Type B pancreatic cell (in vitro differentiated cells): ENCODE data around the gene STX8. TPM values are rescaled to one million over a fixed set of nuclear protein-coding genes. Genes with fewer than 3 reads are reported as not detected.
A peak's percentile ranks its signal among the peaks of the same experiment; 100 is the strongest.

Source experiments
- DNase-seq: peaks from one replicate; pipeline ENCODE4 v3.0.0; 2021; ENCODE audit warnings: mixed read lengths; ENCODE audit not compliant: unreplicated experiment; ENCODE audit errors: extremely low spot score
- H3K27ac Mint-ChIP-seq: 2 replicates; pipeline ENCODE4 v1.8.0; 2021; ENCODE audit warnings: mild to moderate bottlenecking, mixed read lengths
- H3K27me3 Mint-ChIP-seq: 2 replicates; pipeline ENCODE4 v1.8.0; 2021; ENCODE audit warnings: mixed read lengths
- H3K36me3 Mint-ChIP-seq: 2 replicates; pipeline ENCODE4 v1.8.0; 2021; ENCODE audit warnings: mixed read lengths
- H3K4me1 Mint-ChIP-seq: one replicate; pipeline ENCODE4 v1.8.0; 2021; ENCODE audit warnings: mixed read lengths; ENCODE audit not compliant: unreplicated experiment
- H3K4me3 Mint-ChIP-seq: 2 replicates; pipeline ENCODE4 v1.8.0; 2021; ENCODE audit warnings: mild to moderate bottlenecking, mixed read lengths
- H3K9me3 Mint-ChIP-seq: 2 replicates; pipeline ENCODE4 v1.8.0; 2021; ENCODE audit warnings: mixed read lengths
- total RNA-seq: library from RNA; stranded (reverse); gene quantifications from 2 replicates; pipeline ENCODE4 v1.2.1, GENCODE V29; 2021; ENCODE audit warnings: low replicate concordance
- TF ChIP-seq, protein P1 (sequence below): fragments of 200-600 bp; sonication (generic); conservative IDR thresholded peaks from 2 replicates; pipeline ENCODE4 v1.5.0; 2021; ENCODE audit warnings: antibody characterized with exemption, mild to moderate bottlenecking

Gene STX8
- total RNA-seq, 1 donor from 2014 or later: 59.3 TPM

- peaks cover 5% of the 10 kb centered on the region for H3K4me1 Mint-ChIP-seq
- H3K36me3 Mint-ChIP-seq: no peaks in the 10 kb centered on the region
- TF ChIP-seq, protein P1, sequence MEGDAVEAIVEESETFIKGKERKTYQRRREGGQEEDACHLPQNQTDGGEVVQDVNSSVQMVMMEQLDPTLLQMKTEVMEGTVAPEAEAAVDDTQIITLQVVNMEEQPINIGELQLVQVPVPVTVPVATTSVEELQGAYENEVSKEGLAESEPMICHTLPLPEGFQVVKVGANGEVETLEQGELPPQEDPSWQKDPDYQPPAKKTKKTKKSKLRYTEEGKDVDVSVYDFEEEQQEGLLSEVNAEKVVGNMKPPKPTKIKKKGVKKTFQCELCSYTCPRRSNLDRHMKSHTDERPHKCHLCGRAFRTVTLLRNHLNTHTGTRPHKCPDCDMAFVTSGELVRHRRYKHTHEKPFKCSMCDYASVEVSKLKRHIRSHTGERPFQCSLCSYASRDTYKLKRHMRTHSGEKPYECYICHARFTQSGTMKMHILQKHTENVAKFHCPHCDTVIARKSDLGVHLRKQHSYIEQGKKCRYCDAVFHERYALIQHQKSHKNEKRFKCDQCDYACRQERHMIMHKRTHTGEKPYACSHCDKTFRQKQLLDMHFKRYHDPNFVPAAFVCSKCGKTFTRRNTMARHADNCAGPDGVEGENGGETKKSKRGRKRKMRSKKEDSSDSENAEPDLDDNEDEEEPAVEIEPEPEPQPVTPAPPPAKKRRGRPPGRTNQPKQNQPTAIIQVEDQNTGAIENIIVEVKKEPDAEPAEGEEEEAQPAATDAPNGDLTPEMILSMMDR: no peak
- H3K27ac Mint-ChIP-seq: no peak overlapping the region
- no peaks in the 10 kb centered on the region for H3K27me3 Mint-ChIP-seq
- no peak for DNase-seq
- no peak overlapping the region for H3K4me3 Mint-ChIP-seq
- H3K9me3 Mint-ChIP-seq: no peaks in the 10 kb centered on the region
Measured at GRCh38 chr17:9472541-9472940, 103.1 kb downstream of the STX8 start.

DNA sequence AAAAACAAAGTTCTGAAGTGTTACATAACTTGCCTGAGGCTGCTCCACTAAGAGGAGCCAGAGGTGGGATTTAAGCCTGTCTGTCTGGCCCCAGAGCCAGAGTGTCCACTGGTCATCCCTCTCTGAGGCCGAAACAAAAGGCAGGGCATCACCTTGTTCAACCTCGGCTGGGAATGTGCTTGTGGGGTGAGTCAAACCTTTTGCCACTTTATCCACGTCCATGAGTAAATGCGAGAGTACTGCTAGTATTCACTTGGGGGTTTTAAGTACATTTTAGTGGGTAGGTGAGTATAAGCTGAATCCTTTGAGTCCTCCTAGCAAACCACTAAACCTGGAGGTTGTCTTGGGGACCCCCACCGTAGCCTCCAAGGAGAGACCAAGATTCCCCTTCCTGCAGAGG lies 103.5 kb downstream of the STX8 start:
- TF ChIP-seq, protein P1: no peak
- Mint-ChIP-seq H3K27me3 (no peaks in the 10 kb centered on the region), H3K4me1 (peaks cover 5% of the 10 kb centered on the region), H3K4me3 (no peak overlapping the region), H3K27ac (no peak overlapping the region), H3K9me3 (no peaks in the 10 kb centered on the region), H3K36me3 (no peaks in the 10 kb centered on the region)
- DNase-seq: no peak

GRCh38 chr17:9470171-9470570 lies 105.4 kb downstream of the STX8 start:
- Mint-ChIP-seq H3K9me3 (no peaks in the 10 kb centered on the region), H3K27ac (peak overlapping the region; percentile 22), H3K27me3 (no peaks in the 10 kb centered on the region), H3K4me1 (peaks cover 8% of the 10 kb centered on the region), H3K4me3 (no peak overlapping the region), H3K36me3 (no peaks in the 10 kb centered on the region)
- DNase-seq: no peak
- TF ChIP-seq, protein P1: no peak

DNA sequence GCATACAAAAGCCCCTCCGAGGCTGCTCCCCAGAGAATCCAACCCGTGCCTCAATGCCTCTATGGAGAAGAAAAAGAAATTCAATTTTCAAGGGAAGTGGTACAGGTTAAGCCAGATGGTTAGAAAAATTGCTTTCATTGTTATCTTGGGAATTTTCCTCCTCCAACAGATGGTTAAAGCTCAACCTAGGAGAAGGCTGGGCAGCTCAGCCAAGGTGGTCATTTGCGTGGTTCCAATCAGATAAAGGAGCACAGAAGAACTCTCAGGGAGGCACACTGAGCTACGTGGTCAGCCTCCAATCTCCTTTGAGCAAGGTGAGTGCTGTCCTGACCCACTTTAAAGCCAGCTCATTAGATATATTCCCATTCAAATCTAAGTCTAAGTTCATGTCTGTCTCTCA lies 106.7 kb downstream of the STX8 start:
- Mint-ChIP-seq H3K4me1 (peaks cover 12% of the 10 kb centered on the region), H3K27me3 (no peaks in the 10 kb centered on the region), H3K36me3 (no peaks in the 10 kb centered on the region), H3K27ac (no peak overlapping the region), H3K9me3 (no peaks in the 10 kb centered on the region), H3K4me3 (no peak overlapping the region)
- no peak for DNase-seq
- TF ChIP-seq, protein P1: no peak

GRCh38 chr17:9468532-9468931 lies 107.1 kb downstream of the STX8 start:
- peaks cover 12% of the 10 kb centered on the region for H3K4me1 Mint-ChIP-seq
- no peak overlapping the region for H3K27ac Mint-ChIP-seq
- H3K27me3 Mint-ChIP-seq: no peaks in the 10 kb centered on the region
- no peak overlapping the region for H3K4me3 Mint-ChIP-seq
- H3K36me3 Mint-ChIP-seq: no peaks in the 10 kb centered on the region
- TF ChIP-seq, protein P1: no peak
- DNase-seq: no peak
- no peaks in the 10 kb centered on the region for H3K9me3 Mint-ChIP-seq

- TF ChIP-seq, protein P1: no peak
- no peak overlapping the region for H3K4me3 Mint-ChIP-seq
- no peak for DNase-seq
- no peaks in the 10 kb centered on the region for H3K36me3 Mint-ChIP-seq
- peaks cover 12% of the 10 kb centered on the region for H3K4me1 Mint-ChIP-seq
- H3K27me3 Mint-ChIP-seq: no peaks in the 10 kb centered on the region
- no peak overlapping the region for H3K27ac Mint-ChIP-seq
- no peaks in the 10 kb centered on the region for H3K9me3 Mint-ChIP-seq
Measured at GRCh38 chr17:9467518-9467917, 108.1 kb downstream of the STX8 start.
